Stimulated activated naive CD8-positive, alpha-beta T cell treated with anti-CD3 and anti-CD28 coated beads, Interleukin-15, amount 100 ng/mL, for 72 hours (primary cell): ENCODE results near the gene PKLR.
A peak's percentile ranks its signal among the peaks of the same experiment; 100 is the strongest.
"Not testable (repeated sequence)": the region's sequence is repeated elsewhere in the genome, so short reads cannot be mapped to it uniquely, and the experiment has no call there.

Source experiments
- ATAC-seq: fragments of 150-1000 bp; cut with Tn5 transposase; 2 replicates; pipeline ENCODE4 v1.10.0; 2021; ENCODE audit warnings: mild to moderate bottlenecking, moderate library complexity
- DNase-seq, 2 donors: peaks; one replicate each; pipeline ENCODE4 v3.0.0; 2021 to 2022
- H3K27ac Mint-ChIP-seq, 2 donors: one replicate each; pipeline ENCODE4 v1.8.0; 2022; ENCODE audit warnings: mild to moderate bottlenecking in 2 of 2, mixed read lengths in 2 of 2, moderate library complexity in 2 of 2
- H3K27me3 Mint-ChIP-seq: one replicate; pipeline ENCODE4 v1.8.0; 2022; ENCODE audit warnings: mixed read lengths
- H3K4me1 Mint-ChIP-seq: one replicate; pipeline ENCODE4 v1.8.0; 2022; ENCODE audit warnings: mild to moderate bottlenecking, mixed read lengths
- H3K4me3 Mint-ChIP-seq, 2 donors: one replicate each; pipeline ENCODE4 v1.8.0; 2022; ENCODE audit warnings: mild to moderate bottlenecking in 2 of 2, mixed read lengths in 2 of 2, moderate library complexity in 1 of 2
- H3K9me3 Mint-ChIP-seq, 2 donors: one replicate each; pipeline ENCODE4 v1.8.0; 2022; ENCODE audit warnings: mixed read lengths in 2 of 2

Gene PKLR

GRCh38 chr1:155301342-155301841 lies at the start of gene PKLR:
PKLR (minus strand) TSS chr1:155301438; CDS start chr1:155301395, 43 bp downstream.
- H3K27ac Mint-ChIP-seq = no peak within 1 kb of the TSS
- no peaks in the 10 kb centered on the region for H3K9me3 Mint-ChIP-seq
- no peak for ATAC-seq
- peaks cover 13% of the 10 kb centered on the region for H3K27me3 Mint-ChIP-seq
- DNase-seq = no peak
- no peak within 1 kb of the TSS for H3K4me3 Mint-ChIP-seq
- no peaks in the 10 kb centered on the region for H3K4me1 Mint-ChIP-seq

GRCh38 chr1:155342842-155343241 lies 41.6 kb upstream of the PKLR start:
- Mint-ChIP-seq H3K27me3 (no peaks in the 10 kb centered on the region), H3K4me3 (no peak overlapping the region), H3K9me3 (no peaks in the 10 kb centered on the region), H3K27ac (peak overlapping the region in 1 of 2 donors; percentile 67), H3K4me1 (no peaks in the 10 kb centered on the region)
- DNase-seq (no peak), ATAC-seq (no peak)

GRCh38 chr1:155339515-155340097 lies 38.4 kb upstream of the PKLR start:
- H3K27me3 Mint-ChIP-seq = no peaks in the 10 kb centered on the region
- H3K9me3 Mint-ChIP-seq = no peaks in the 10 kb centered on the region
- H3K4me3 Mint-ChIP-seq = no peak overlapping the region
- DNase-seq (no peak), ATAC-seq (no peak)
- H3K27ac Mint-ChIP-seq = no peak overlapping the region
- H3K4me1 Mint-ChIP-seq = no peaks in the 10 kb centered on the region

GRCh38 chr1:155334962-155335361 lies 33.7 kb upstream of the PKLR start:
- Mint-ChIP-seq H3K4me3 (no peak overlapping the region), H3K9me3 (no peaks in the 10 kb centered on the region), H3K27me3 (no peaks in the 10 kb centered on the region), H3K27ac (no peak overlapping the region), H3K4me1 (no peaks in the 10 kb centered on the region)
- ATAC-seq (no peak), DNase-seq (no peak)

GRCh38 chr1:155329980-155330598 lies 28.9 kb upstream of the PKLR start:
- peaks cover 24% of the 10 kb centered on the region for H3K4me1 Mint-ChIP-seq
- no peaks in the 10 kb centered on the region for H3K9me3 Mint-ChIP-seq
- no peaks in the 10 kb centered on the region for H3K27me3 Mint-ChIP-seq
- ATAC-seq (no peak), DNase-seq (no peak)
- no peak overlapping the region for H3K4me3 Mint-ChIP-seq
- H3K27ac Mint-ChIP-seq = no peak overlapping the region

- peak overlapping the region; percentile 46 to 82 for H3K27ac Mint-ChIP-seq
- not testable (repeated sequence) for H3K4me3 Mint-ChIP-seq, DNase-seq, H3K9me3 Mint-ChIP-seq, ATAC-seq, H3K27me3 Mint-ChIP-seq
- H3K4me1 Mint-ChIP-seq = peaks cover 29% of the 10 kb centered on the region
Observed at GRCh38 chr1:155328856-155329255, 27.6 kb upstream of the PKLR start.

GRCh38 chr1:155327981-155328380 lies 26.7 kb upstream of the PKLR start:
- no peaks in the 10 kb centered on the region for H3K9me3 Mint-ChIP-seq
- no peak for ATAC-seq

GRCh38 chr1:155326631-155327037 lies 25.4 kb upstream of the PKLR start:
- H3K4me3 Mint-ChIP-seq = no peak overlapping the region
- peak overlapping the region in 1 of 2 donors; percentile 68 for H3K27ac Mint-ChIP-seq

More at GRCh38 chr1:155327981-155328380, 26.7 kb upstream of the PKLR start:
- H3K4me3 Mint-ChIP-seq = no peak overlapping the region
- H3K4me1 Mint-ChIP-seq = peaks cover 29% of the 10 kb centered on the region
- no peak for DNase-seq
- H3K27ac Mint-ChIP-seq = peak overlapping the region in 1 of 2 donors; percentile 48
- no peaks in the 10 kb centered on the region for H3K27me3 Mint-ChIP-seq

GRCh38 chr1:155326020-155326526 lies 24.8 kb upstream of the PKLR start:
- H3K27ac Mint-ChIP-seq = no peak overlapping the region
- DNase-seq (no peak), ATAC-seq (no peak)
- H3K4me1 Mint-ChIP-seq = peaks cover 45% of the 10 kb centered on the region
- no peaks in the 10 kb centered on the region for H3K27me3 Mint-ChIP-seq
- peak overlapping the region; percentile 37 to 45 for H3K4me3 Mint-ChIP-seq
- H3K9me3 Mint-ChIP-seq = no peaks in the 10 kb centered on the region

More at GRCh38 chr1:155326631-155327037, 25.4 kb upstream of the PKLR start:
- Mint-ChIP-seq H3K27me3 (no peaks in the 10 kb centered on the region), H3K9me3 (no peaks in the 10 kb centered on the region), H3K4me1 (peaks cover 40% of the 10 kb centered on the region)
- no peak for DNase-seq
- no peak for ATAC-seq

GRCh38 chr1:155325603-155325893 lies 24.3 kb upstream of the PKLR start:
- Mint-ChIP-seq H3K27me3 (no peaks in the 10 kb centered on the region), H3K4me1 (peaks cover 51% of the 10 kb centered on the region), H3K9me3 (no peaks in the 10 kb centered on the region), H3K4me3 (peak overlapping the region; percentile 37 to 90), H3K27ac (no peak overlapping the region)
- no peak for DNase-seq
- ATAC-seq = no peak

GRCh38 chr1:155324717-155325602 lies 23.7 kb upstream of the PKLR start:
- Mint-ChIP-seq H3K27ac (peak overlapping the region in 1 of 2 donors; percentile 92), H3K4me3 (peak overlapping the region; percentile 90), H3K4me1 (peaks cover 56% of the 10 kb centered on the region), H3K27me3 (no peaks in the 10 kb centered on the region), H3K9me3 (no peaks in the 10 kb centered on the region)
- DNase-seq (peak in 1 of 2 donors; percentile 19), ATAC-seq (no peak)

- Mint-ChIP-seq H3K4me3 (peak overlapping the region; percentile 90), H3K9me3 (no peaks in the 10 kb centered on the region), H3K4me1 (peaks cover 64% of the 10 kb centered on the region), H3K27ac (peak overlapping the region; percentile 89 to 91), H3K27me3 (no peaks in the 10 kb centered on the region)
- ATAC-seq = peak; percentile 84
- peak; percentile 89 to 92 for DNase-seq
Observed at GRCh38 chr1:155324037-155324716, 22.9 kb upstream of the PKLR start.

- H3K27ac Mint-ChIP-seq = peak overlapping the region; percentile 89 to 91
- DNase-seq = peak; percentile 78 to 81
- H3K4me3 Mint-ChIP-seq = peak overlapping the region; percentile 90
- no peaks in the 10 kb centered on the region for H3K9me3 Mint-ChIP-seq
- no peaks in the 10 kb centered on the region for H3K27me3 Mint-ChIP-seq
- H3K4me1 Mint-ChIP-seq = peaks cover 69% of the 10 kb centered on the region
- ATAC-seq = peak; percentile 70
Observed at GRCh38 chr1:155323729-155324036, 22.4 kb upstream of the PKLR start.

- ATAC-seq (peak; percentile 69), DNase-seq (peak; percentile 88 to 91)
- no peaks in the 10 kb centered on the region for H3K27me3 Mint-ChIP-seq
- H3K4me3 Mint-ChIP-seq = peak overlapping the region; percentile 90
- H3K4me1 Mint-ChIP-seq = peaks cover 67% of the 10 kb centered on the region
- peak overlapping the region in 1 of 2 donors; percentile 23 for H3K27ac Mint-ChIP-seq
- no peaks in the 10 kb centered on the region for H3K9me3 Mint-ChIP-seq
Observed at GRCh38 chr1:155322953-155323728, 21.9 kb upstream of the PKLR start.

GRCh38 chr1:155322571-155322952 lies 21.3 kb upstream of the PKLR start:
- Mint-ChIP-seq H3K27me3 (no peaks in the 10 kb centered on the region), H3K9me3 (no peaks in the 10 kb centered on the region), H3K4me3 (peak overlapping the region; percentile 73 to 90), H3K27ac (no peak overlapping the region), H3K4me1 (peaks cover 63% of the 10 kb centered on the region)
- ATAC-seq = no peak
- peak in 1 of 2 donors; percentile 42 for DNase-seq
